Spinal cord (tissue), 4 donors: Measurements from ENCODE around the gene ZDHHC15. TPM values are rescaled to one million over a fixed set of nuclear protein-coding genes. Genes with fewer than 3 reads are reported as not detected.

ENCODE experiments used
- polyA plus RNA-seq, 2 donors: library from polyadenylated mRNA; unstranded; fragments of 120-200 nt; gene quantifications; one replicate each; pipeline ENCODE4 v1.2.1, GENCODE V29; 2013; ENCODE audit not compliant: insufficient read length in 2 of 2
- total RNA-seq, 2 donors: library from RNA; depleted of rRNA in 1 of 2; stranded (reverse); fragments of 120-200 nt in 1 of 2; fragments of >200 nt in 1 of 2; gene quantifications; one replicate each; pipeline versions ENCODE4 v1.2.3 to v1.2.4, GENCODE V29; 2013 to 2014

The ZDHHC15 gene
- total and polyA plus RNA-seq, 4 donors: 9.1 to 16.0 (median 10.8) TPM

Other genes starting within 250 kb of the ZDHHC15 start
- gene UPRT, start 249.0 kb downstream of the ZDHHC15 start, total RNA-seq: 10 to 100 TPM; 17.2 to 23.8 TPM
- 10 to 100 TPM; 15.5 to 20.7 TPM for gene UPRT, start 249.0 kb downstream of the ZDHHC15 start, polyA plus RNA-seq